ENCODE data around the gene SGMS1. TPM values are rescaled to one million over a fixed set of nuclear protein-coding genes. Genes with fewer than 3 reads are reported as not detected.
"Not testable (repeated sequence)": the region's sequence is repeated elsewhere in the genome, so short reads cannot be mapped to it uniquely, and the experiment has no call there.

Gene SGMS1
- total RNA-seq, 1 donor from 2014 or later: 20.8 TPM

- peak; percentile 95 for ATAC-seq
Observed at GRCh38 chr10:50503661-50504320, 120.0 kb downstream of the SGMS1 start.

- ATAC-seq: not testable (repeated sequence)
Observed at GRCh38 chr10:50503156-50503555, 120.6 kb downstream of the SGMS1 start.

GRCh38 chr10:50501924-50502452 is 121.8 kb downstream of the SGMS1 start:
- ATAC-seq: peak; percentile 67

GRCh38 chr10:50501478-50501877 is 122.3 kb downstream of the SGMS1 start:
- peak; percentile 55 for ATAC-seq

GRCh38 chr10:50498465-50498864 is 125.3 kb downstream of the SGMS1 start:
- ATAC-seq: no peak

GRCh38 chr10:50497758-50498157 is 126.0 kb downstream of the SGMS1 start:
- peak; percentile 57 for ATAC-seq

- ATAC-seq: no peak
Observed at GRCh38 chr10:50496228-50496627, 127.5 kb downstream of the SGMS1 start.

- ATAC-seq: no peak
Observed at GRCh38 chr10:50490241-50490640, 133.5 kb downstream of the SGMS1 start.

- ATAC-seq: not testable (repeated sequence)
Observed at GRCh38 chr10:50484550-50484949, 139.2 kb downstream of the SGMS1 start.

- ATAC-seq: peak; percentile 13
Observed at GRCh38 chr10:50480054-50481007, 143.4 kb downstream of the SGMS1 start.

GRCh38 chr10:50477287-50478203 is 146.2 kb downstream of the SGMS1 start:
- ATAC-seq: no peak

GRCh38 chr10:50473756-50474155 is 150.0 kb downstream of the SGMS1 start:
- no peak for ATAC-seq

GRCh38 chr10:50472914-50473313 is 150.8 kb downstream of the SGMS1 start:
- ATAC-seq: no peak

- no peak for ATAC-seq
Observed at GRCh38 chr10:50471583-50471975, 152.2 kb downstream of the SGMS1 start.

- ATAC-seq: peak; percentile 82
Observed at GRCh38 chr10:50470798-50471582, 152.8 kb downstream of the SGMS1 start.

- peak; percentile 31 for ATAC-seq
Observed at GRCh38 chr10:50470345-50470744, 153.4 kb downstream of the SGMS1 start.

GRCh38 chr10:50469778-50470193 is 154.0 kb downstream of the SGMS1 start:
- no peak for ATAC-seq

GRCh38 chr10:50469288-50469687 is 154.5 kb downstream of the SGMS1 start:
- peak; percentile 15 for ATAC-seq

- no peak for ATAC-seq
Observed at GRCh38 chr10:50467209-50467608, 156.5 kb downstream of the SGMS1 start.

GRCh38 chr10:50464004-50464409 is 159.7 kb downstream of the SGMS1 start:
- no peak for ATAC-seq

- ATAC-seq: no peak
Observed at GRCh38 chr10:50461834-50462233, 161.9 kb downstream of the SGMS1 start.

All from esophagus mucosa (tissue), 1 donor.